HG03354 (cell line): ENCODE results near the gene CDPF1.

Source experiments
- ATAC-seq: cut with Tn5 transposase; IDR thresholded peaks from one replicate; pipeline ENCODE4 v1.9.1; 2021; ENCODE audit warnings: mild to moderate bottlenecking; ENCODE audit not compliant: unreplicated experiment, poor library complexity, severe bottlenecking

CDPF1 gene, protein sequence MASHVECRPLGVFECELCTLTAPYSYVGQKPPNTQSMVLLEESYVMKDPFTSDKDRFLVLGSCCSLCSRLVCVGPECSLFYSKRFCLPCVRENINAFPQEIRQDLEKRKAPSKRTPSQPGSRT

DNA sequence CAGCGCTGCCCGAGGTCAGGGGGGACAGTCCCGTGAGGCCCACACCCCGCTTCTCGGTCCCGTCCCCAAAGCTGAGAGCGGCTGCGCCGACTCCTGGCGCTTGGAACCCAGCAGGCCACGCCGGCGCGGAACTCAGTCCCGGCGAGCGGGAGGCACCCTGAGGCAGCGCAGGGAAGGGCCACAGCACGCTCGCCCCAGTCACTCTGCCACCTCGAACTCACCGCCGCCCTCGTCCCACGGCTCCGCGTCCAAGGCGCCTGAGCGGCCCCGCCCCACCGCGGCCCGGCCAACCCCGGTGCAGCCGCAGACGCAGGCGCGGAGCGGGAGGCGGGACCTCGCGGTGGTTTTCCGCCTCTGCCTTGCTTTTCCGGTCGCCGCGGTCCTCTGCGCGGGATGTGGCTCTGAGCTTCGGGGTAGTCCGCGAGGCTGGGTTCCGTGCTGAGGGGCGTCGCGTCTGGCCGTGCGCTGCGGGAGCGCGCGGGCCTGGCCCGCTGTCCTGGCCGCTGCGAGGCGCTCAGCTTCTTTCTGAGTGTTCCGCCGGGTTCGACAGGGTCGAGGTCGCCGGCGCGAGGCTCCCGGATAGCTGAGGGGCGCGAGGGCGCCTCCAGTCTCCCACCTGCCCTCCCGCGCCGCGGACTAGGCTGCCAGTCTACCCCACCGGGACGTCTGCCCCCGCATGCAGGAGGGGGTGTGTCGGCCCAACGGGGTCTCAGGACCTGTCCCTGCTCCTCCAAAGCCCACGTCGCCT lies at the start of gene CDPF1:
CDPF1 (minus strand) TSS at position 259 of the 748 bp plus-strand sequence. CDS start 2,009 bp downstream, outside the sequence.
- ATAC-seq: peak; percentile 82

DNA sequence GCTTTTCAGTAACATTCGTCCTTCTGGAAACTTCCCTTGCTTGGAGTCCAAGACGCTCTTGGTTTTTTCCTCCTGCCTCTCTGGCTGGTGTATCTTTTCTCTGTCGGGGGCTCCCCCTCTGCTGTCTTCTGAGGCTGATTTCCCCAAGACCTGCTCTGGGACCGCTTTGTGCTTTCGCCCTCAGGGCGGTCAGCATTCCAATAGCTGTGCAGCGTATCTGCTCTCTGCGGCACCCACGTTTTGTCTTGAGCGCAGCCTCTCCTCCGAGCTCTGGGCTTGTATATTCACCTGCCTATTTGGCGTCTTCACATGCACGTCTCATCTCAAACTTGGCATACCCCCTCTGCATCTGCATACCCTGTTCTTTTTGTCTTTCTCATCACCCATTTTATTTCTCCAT lies 49.0 kb upstream of the CDPF1 start:
- no peak for ATAC-seq

DNA sequence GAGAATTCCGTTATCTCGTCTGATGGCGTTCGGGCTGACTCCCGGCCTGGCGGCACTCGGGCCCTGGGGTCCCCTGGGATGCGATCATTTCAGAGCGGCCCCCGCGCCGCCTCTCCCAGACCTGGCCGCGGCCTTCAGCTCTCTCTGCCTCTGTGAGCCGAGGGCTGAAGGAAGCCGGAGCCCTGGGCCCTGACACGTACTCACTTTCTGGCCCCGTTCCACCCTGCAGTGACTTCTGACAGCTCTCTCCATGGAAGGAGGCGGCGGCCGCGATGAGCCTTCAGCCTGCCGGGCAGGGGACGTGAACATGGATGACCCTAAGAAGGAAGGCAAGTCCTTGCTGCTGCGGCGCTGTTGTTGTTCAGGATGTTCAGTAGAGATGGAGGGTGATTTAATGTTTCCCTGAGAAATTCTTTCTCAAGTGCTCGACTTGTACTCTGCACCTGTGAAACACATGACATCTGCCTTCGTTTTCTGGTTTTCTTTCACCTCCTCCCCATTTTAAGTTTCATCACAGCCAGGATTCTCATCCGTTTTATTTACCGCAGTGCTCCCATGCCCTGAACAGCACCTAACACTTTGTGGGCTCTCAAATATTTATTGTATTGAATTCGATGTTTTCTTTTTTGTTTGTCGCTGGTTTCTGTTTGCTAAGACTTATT lies 47.2 kb upstream of the CDPF1 start:
- peak; percentile 26 for ATAC-seq

DNA sequence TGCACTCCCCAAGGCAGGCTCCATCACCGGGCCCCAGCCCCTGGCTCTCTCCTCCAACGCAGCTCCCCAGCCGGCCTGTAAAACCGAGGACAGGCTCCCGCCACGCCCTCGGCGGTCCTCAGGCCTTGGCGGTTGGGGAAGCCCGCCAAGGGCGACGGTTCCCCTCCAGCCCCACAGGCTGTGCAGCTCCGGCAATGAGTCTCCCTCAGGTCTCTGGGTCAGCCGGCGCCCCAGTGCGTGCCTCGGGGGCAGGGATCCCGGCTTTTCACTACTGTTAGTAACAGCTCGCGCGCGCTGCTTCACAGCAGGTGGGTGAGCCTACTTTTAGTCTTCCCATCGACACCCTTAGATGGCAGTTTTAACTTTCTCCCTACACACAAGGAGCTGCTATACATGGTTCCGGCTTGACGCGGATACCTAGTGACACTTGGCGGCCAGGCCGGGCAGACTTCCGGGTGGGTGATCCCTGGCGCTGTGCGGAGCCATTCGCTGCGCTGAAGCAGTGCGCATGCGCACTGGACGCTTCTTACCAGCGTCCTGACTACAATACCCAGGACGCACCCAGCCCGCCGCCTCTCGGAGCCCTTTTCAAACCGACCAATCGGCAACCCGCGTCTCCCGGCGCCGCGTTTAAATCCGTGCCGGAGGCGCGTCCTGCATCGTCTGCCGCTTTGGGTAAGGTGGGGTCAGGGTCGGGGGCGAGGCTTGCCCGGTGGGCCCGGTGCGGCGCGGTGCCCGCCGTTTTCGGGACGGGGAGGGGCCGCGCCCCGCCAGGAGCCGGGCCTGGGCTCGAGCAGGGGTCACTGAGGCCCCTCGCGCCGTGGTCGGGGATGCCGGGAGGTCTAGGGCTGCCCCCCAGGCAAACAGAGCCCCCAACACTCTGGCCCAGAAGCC lies 46.4 kb upstream of the CDPF1 start, which contains the start of gene GTSE1:
GTSE1 (plus strand) TSS at position 614 of the 894 bp plus-strand sequence. CDS start 531 bp downstream, outside the sequence.
- peak; percentile 95 for ATAC-seq

DNA sequence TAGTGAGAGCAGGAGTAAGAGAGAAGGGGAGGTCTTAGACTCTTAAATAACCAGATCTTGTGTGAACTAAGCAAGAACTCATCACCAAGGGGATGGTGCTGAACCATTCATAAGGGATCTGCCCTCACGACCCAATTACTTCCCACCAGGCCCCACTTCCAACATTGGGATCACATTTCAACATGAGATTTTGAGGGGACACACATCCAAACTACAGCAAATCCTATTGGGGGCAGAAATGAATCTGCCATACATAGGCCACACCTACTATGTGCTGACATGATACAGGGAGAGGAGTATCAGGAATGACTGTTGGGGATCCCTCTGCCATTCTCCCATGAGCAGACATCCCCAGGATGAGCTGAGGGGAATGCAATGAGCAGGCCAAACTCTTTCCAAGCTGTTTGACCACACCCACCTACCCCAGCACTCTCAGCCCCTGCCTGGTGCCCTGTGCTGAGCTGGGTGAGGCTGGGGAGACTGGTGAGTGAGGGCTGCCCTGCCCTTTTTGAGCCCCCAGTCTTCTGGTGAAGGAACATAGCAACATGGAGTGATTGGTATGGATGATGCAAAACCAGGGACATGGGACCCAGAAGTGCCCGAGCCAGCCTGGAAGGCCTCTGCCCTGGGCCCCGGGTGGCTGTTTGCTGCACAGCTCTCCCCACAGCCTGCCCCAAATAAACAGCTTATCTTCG lies 45.3 kb upstream of the CDPF1 start:
- ATAC-seq: no peak

DNA sequence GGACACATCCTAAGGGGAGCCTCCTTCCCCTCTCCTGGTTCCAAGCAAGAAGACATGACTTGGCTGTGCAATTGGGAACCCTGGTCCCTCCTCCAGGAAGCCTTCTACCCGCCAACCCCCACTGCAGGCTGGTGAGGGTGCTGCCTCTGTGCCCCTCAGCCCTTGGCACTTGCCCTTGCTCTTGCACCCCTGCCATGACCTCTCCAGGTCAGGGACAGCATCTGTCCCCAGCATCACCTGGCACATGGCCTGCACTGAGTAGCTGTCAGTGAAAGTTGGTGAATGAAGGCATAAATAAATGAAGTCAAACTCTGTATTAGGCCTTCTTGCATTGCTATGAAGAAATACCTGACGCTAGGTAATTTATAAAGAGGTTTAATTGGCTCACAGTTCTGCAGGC lies 44.7 kb upstream of the CDPF1 start:
- ATAC-seq: no peak

DNA sequence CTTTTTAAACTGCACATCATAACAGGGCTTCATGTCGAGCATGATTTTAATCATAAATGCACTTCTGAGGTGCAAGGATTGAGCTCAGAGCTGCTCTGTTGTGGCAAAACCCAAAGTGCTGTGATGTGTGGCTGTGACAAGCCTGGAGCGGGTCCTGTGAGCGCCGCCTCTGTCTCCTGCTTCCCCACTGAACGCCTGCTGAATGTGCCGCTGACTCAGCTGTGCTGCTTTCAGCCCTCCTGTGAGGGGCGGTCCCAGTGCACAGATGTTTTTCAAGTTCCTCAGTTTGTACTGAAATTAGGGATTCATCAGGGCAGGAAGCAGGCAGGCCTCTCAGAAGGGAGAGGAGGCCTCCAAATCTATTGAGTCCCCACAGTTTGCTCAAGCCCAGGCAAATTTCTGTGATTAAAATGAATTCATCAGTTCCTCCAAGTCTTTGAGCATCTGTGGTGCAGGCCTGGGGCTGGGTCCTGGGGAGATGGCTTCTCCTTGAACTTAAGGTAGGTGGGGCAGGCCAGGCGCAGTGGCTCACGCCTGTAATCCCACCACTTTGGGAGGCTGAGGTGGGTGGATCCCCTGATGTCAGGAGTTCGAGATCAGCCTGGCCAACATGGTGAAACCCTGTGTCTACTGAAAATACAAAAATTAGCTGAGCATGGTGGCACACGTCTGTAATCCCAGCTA lies 43.6 kb upstream of the CDPF1 start:
- no peak for ATAC-seq

DNA sequence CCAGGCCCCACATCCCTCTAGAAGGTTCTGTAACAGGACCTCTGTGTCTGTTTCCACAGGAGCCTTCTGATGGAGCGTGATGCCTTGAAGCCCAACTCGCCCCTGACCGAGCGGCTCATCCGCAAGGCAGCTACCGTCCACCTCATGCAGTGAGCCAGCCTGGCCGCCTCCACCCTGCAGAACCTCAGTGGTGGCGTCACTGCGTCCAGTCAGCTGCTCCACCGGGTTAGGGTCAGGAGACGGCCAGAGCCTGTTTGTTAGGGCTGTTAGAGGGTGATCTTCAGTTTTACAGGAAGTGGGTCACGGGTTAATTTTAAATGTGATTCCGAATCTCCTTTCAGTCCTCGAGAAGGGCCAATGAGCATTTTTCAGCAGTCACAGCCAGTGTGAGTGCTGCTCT lies 42.6 kb upstream of the CDPF1 start:
- ATAC-seq: no peak

DNA sequence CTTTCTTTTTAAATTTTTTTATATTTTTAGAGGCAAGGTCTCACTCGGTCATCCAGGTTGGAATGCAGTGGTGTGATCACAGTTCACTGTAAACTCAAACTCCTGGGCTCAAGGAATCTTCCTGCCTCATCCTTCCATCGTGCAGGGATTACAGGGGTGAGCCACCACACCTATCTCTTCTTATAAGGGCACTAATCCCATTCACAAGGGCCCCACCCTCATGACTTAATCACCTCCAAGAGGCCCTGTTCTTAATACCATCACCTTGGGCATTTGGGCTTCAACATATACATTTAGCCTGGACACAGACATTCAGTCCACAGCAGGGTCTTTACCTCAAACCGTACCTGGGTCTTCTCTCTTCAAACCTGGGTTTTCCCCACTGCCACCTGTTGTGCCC lies 42.1 kb upstream of the CDPF1 start:
- no peak for ATAC-seq

DNA sequence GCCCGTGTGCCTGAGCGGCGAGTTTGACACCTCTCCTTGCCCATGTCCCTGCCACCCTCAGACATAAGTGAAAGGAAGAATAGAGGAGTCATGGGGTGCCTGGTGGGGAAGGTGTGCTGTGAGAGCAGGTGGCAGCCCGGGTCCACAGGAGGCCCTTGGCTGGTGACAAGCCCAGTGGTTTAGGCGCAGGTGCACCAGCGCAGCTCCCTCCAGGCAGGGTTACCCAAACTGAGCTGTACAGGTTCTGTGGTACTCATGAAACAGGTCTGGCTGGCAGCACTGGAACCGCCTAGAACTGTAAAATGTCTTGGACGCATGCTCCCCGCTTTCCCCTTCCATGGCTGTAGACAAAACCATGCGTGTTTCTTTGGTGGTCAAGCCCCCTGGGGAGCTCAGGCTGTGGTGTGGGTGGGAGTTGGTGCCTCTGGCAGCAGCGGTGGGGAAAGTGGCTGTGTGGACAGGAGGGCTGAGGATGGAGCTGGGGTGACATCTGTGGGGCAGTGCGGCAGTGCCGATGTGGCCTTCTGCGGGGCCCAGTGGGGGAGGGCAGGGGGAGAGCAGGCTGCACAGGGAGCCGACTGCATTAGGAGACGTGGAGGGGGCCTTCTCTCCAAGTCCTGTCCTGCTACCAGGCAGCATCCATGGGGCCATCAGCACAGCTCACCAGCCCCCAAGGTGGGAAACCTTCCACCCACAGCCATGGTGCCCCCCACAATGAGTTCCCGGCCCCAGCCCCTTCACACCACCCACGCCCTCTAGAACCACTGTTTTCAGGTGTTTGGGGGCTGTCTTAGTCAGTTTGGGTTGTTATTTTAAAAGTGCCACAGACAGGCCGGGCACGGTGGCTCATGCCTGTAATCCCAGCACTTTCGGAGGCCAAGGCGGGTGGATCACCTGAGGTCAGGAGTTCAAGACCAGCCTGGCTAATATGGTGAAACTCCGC lies 41.0 kb upstream of the CDPF1 start:
- no peak for ATAC-seq

DNA sequence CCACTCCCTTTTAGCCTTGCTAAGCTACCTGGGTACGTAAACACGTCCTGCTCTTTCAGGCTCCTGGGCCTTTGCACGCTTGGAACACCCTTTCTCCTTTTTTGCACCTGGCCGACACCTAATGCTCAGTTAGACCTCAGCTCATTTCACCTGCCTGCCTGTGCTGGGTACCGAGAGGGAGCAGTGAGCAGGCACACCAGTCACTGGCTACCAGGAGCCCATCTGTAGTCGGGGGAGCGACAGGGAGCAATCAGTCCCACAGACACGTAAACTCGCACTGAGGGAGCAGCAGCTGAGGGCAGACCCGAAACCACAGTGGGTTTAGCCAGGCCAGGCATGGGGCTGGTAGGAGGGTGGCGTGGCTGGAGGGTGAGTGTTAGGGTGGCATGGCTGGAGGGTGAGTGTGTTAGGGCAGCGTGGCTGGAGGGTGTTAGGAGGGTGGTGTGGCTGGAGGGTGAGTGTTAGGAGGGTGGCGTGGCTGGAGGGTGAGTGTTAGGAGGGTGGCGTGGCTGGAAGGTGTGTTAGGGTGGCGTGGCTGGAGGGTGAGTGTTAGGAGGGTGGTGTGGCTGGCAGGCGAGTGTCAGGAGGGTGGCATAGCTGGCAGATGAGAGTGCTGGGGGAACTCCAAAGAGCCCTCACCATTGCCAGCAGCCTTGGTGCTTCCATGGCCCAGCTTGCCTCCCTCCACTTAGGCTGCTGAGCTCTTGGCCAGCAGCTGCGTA lies 40.2 kb upstream of the CDPF1 start:
- no peak for ATAC-seq

DNA sequence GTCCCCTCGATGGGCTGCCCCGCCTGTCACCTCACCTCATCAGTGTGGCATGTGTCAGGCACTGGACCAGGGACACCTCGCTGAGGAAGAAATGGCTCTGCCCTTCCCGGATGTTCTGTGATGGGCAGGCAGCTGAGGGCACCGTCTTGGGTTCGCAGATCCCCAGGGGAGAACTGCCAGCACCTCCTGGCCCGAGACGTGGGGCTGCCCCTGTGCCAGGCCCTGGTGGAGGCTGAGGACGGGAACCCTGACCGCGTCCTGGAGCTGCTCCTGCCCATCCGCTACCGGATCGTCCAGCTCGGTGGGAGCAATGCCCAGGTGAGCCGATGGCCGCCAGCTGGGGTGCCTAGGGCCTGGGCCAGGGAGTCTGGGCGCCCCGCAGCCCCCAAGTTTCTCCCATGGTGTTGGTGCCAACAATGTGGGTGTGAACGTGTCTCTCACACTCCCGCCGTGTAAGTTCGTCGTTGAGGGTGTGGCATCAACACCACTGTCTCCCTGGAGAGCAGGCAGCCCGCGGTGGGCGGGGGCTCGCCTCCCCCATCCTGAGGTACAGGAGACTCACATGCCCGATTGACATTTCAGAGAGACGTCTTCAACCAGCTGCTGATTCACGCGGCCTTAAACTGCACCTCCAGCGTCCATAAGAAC lies 39.3 kb upstream of the CDPF1 start:
- no peak for ATAC-seq

DNA sequence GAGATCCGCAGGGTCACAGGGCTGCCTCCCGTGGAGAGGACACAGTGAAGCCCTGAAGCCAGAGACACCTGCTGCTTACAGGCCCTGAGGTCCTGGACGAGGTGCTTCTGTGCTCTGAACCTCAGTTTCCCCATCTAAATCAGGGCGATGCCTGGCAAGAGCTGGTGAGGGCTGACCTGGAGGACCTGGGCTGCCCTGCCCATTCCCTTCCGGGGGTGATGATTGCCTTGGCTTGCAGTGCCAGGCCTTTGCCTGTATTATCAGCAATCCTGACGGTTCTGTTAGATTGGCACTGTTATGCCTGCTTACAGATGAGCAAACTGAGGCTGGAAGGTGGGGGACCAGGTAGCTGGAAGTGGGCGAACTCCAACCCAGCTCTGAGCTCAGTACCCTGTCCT lies 38.8 kb upstream of the CDPF1 start:
- ATAC-seq: peak; percentile 10

DNA sequence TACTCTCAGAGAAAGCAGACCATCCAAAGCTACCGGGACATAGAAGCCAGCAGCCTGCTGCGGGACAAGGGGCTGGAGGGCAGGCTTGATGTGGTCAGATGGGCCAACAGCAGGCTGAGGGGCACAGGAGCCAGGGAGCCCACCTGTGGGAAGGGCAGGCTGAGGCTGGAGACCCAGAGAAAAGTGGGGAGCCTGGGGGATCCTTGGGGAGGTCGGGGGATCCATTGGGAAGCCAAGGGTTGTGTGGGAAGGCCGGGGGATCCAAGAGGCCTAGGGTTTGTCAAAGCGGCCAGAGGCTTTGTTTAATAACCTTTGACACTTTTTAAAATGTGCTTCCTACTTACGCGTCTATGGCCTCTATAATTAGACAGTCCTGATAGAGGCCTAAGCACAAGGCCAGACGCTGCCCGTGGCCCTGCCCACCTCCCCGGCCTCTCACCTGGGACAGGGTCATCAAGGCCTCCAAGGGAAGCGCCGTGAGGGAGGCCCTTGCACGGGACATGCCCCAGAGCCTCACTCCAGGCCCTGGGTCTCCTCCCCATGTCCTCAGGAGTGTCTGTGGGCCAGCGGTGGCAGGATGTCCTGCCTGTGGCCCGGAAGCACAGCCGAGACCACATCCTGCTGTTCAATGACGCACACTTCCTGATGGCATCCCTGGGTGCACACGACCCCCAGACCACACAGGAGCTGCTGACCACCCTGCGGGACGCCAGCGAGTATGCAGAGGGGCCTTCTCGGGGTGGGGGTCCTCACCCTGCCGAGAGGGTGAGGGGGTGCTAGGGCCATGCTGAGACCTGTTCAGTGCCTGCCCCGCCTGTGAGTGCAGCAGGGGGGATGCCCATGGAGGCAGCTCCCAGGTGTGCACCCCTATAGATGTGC lies 38.0 kb upstream of the CDPF1 start:
- ATAC-seq: peak; percentile 81

DNA sequence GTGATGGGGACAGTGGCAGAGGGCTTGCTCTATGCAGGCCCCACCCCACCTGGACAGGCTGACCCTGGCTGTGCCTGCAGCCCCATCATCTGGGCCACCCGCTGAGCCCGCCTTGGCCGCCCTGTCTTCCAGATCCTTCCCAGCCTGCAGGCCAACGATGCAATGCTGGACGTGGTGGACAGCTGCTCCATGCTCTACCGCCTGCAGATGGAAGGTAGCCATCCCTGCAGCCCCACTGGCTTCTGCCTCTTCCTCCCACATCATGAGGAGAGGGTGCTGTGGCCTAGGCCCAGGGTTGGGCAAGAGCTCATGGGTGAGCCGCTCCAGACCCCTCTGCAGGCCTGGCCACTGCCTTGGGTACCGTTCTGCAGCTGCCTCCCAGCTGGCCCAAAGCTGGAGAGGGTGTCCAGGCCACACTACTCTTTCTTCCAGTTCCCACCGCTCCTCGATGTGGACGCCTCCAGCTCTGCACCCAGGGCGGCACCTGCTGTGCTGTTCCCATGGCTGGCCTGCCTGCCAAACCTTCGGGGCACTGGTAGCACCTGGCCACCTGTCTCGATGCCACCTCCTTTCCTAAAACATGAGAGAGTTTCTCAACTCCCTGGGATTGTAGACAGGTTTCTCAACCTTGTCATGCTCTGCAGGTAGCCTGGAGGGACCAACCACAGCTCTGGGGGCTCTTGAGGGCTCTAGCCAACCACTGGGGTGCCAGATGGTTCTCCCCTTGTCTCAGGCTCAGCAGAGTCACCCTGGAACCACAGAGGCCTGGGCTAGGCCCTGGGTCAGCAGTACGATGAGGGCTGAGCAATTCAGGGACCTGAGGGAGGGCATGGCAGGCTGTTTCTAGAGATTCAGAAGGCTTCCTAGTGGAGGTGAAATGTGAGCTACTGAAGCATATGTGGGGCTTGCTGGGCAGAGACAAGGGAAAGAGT lies 37.1 kb upstream of the CDPF1 start:
- ATAC-seq: no peak
